NCI-H1930 (cell line): ENCODE results near the gene RASAL1.
A peak's percentile ranks its signal among the peaks of the same experiment; 100 is the strongest.

ENCODE experiments used
- DNase-seq, 2 experiments: peaks; one replicate each; lab custom pipeline; 2025; lab: John Stamatoyannopoulos, UW

RASAL1 gene

GRCh38 chr12:113135178-113136127 is at the start of gene RASAL1:
Gene RASAL1 (minus strand): TSS chr12:113135761. CDS start chr12:113135462, 299 bp downstream.
- DNase-seq: peak; percentile 65 to 67

GRCh38 chr12:113184900-113185179 is 49.3 kb upstream of the RASAL1 start:
- peak; percentile 50 to 55 for DNase-seq

- DNase-seq: no peak
Observed at GRCh38 chr12:113184098-113184899, 48.7 kb upstream of the RASAL1 start.

- no peak for DNase-seq
Observed at GRCh38 chr12:113183030-113183589, 47.5 kb upstream of the RASAL1 start.

- DNase-seq: no peak
Observed at GRCh38 chr12:113181975-113182374, 46.4 kb upstream of the RASAL1 start.

- no peak for DNase-seq
Observed at GRCh38 chr12:113180333-113180732, 44.8 kb upstream of the RASAL1 start.

- DNase-seq: no peak
Observed at GRCh38 chr12:113179023-113179422, 43.5 kb upstream of the RASAL1 start.

- DNase-seq: peak; percentile 17 to 35
Observed at GRCh38 chr12:113174461-113175384, 39.2 kb upstream of the RASAL1 start.

- DNase-seq: no peak
Observed at GRCh38 chr12:113173081-113173698, 37.6 kb upstream of the RASAL1 start.

- DNase-seq: no peak
Observed at GRCh38 chr12:113172185-113172584, 36.6 kb upstream of the RASAL1 start.

- DNase-seq: no peak
Observed at GRCh38 chr12:113171543-113171942, 36.0 kb upstream of the RASAL1 start.

GRCh38 chr12:113170926-113171325 is 35.4 kb upstream of the RASAL1 start:
- no peak for DNase-seq

GRCh38 chr12:113170457-113170856 is 34.9 kb upstream of the RASAL1 start:
- DNase-seq: no peak

- DNase-seq: no peak
Observed at GRCh38 chr12:113169697-113170096, 34.1 kb upstream of the RASAL1 start.

- DNase-seq: no peak
Observed at GRCh38 chr12:113167868-113168267, 32.3 kb upstream of the RASAL1 start.

- DNase-seq: no peak
Observed at GRCh38 chr12:113165521-113166450, 30.2 kb upstream of the RASAL1 start.

- no peak for DNase-seq
Observed at GRCh38 chr12:113164014-113164413, 28.5 kb upstream of the RASAL1 start.

GRCh38 chr12:113163030-113163360 is 27.4 kb upstream of the RASAL1 start:
- no peak for DNase-seq

- DNase-seq: no peak
Observed at GRCh38 chr12:113162102-113163029, 26.8 kb upstream of the RASAL1 start.
